Stimulated activated CD8-positive, alpha-beta memory T cell treated with anti-CD3 and anti-CD28 coated beads, Interleukin-4, amount 100 ng/mL, for 1 hour (primary cell): Measurements from ENCODE around the gene FLOT2.
"Not testable (repeated sequence)": the region's sequence is repeated elsewhere in the genome, so short reads cannot be mapped to it uniquely, and the experiment has no call there.

Source experiments
- DNase-seq, 2 donors: peaks; one replicate each; pipeline ENCODE4 v3.0.0-alpha.2; 2020; ENCODE audit warnings: low read depth in 2 of 2, low spot score in 1 of 2

FLOT2 gene

GRCh38 chr17:28877150-28877711, 20.3 kb downstream of the FLOT2 start:
- DNase-seq, result not testable (repeated sequence)

- DNase-seq, result no peak
Observed at GRCh38 chr17:28875848-28876550, 21.5 kb downstream of the FLOT2 start.

GRCh38 chr17:28874750-28875149, 22.8 kb downstream of the FLOT2 start:
- no peak for DNase-seq

- no peak for DNase-seq
Observed at GRCh38 chr17:28873839-28874238, 23.7 kb downstream of the FLOT2 start.

GRCh38 chr17:28871056-28871579, 26.4 kb downstream of the FLOT2 start:
- no peak for DNase-seq

- DNase-seq, result no peak
Observed at GRCh38 chr17:28867276-28867675, 30.3 kb downstream of the FLOT2 start.

- DNase-seq, result no peak
Observed at GRCh38 chr17:28865946-28866752, 31.4 kb downstream of the FLOT2 start.

- DNase-seq, result no peak
Observed at GRCh38 chr17:28864991-28865849, 32.3 kb downstream of the FLOT2 start.

- no peak for DNase-seq
Observed at GRCh38 chr17:28863953-28864352, 33.6 kb downstream of the FLOT2 start.

GRCh38 chr17:28862561-28862960, 35.0 kb downstream of the FLOT2 start:
- no peak for DNase-seq

GRCh38 chr17:28861393-28862203, 35.9 kb downstream of the FLOT2 start:
- no peak for DNase-seq

- DNase-seq, result no peak
Observed at GRCh38 chr17:28860363-28860808, 37.1 kb downstream of the FLOT2 start.

- DNase-seq, result no peak
Observed at GRCh38 chr17:28858801-28859355, 38.7 kb downstream of the FLOT2 start.

GRCh38 chr17:28857905-28858800, 39.4 kb downstream of the FLOT2 start:
- no peak for DNase-seq

GRCh38 chr17:28856028-28856574, 41.4 kb downstream of the FLOT2 start:
- DNase-seq, result no peak

GRCh38 chr17:28855336-28855679, 42.2 kb downstream of the FLOT2 start:
- no peak for DNase-seq

- DNase-seq, result peak; percentile 54 to 66
Observed at GRCh38 chr17:28854457-28855335, 42.8 kb downstream of the FLOT2 start, which contains the start of gene ERAL1. TSS of gene ERAL1 (plus strand) at chr17:28855016. CDS start at chr17:28855035, 19 bp downstream.
